H9 (cell line): Measurements from ENCODE around the gene HERC3. TPM values are rescaled to one million over a fixed set of nuclear protein-coding genes. Genes with fewer than 3 reads are reported as not detected.

Experiments
- DNase-seq: peaks from one replicate; pipeline ENCODE4 v3.0.0-alpha.2; 2017
- H2AFZ ChIP-seq: one replicate; pipeline ENCODE4 v1.6.1; 2013; ENCODE audit warnings: mild to moderate bottlenecking, low read length, control low read depth, moderate library complexity
- H2AK5ac ChIP-seq: 2 replicates; pipeline ENCODE4 v1.6.1; 2013; ENCODE audit warnings: low read length, control low read depth, mixed read lengths; ENCODE audit not compliant: insufficient read length
- H2BK120ac ChIP-seq: one replicate; pipeline ENCODE4 v1.6.1; 2013; ENCODE audit warnings: low read depth, mild to moderate bottlenecking, low read length, control low read depth, inconsistent platforms; ENCODE audit not compliant: poor library complexity, severe bottlenecking
- H2BK12ac ChIP-seq: 2 replicates; pipeline ENCODE4 v1.6.1; 2013; ENCODE audit warnings: low read length, control low read depth, mixed read lengths, low read depth; ENCODE audit not compliant: insufficient read length
- H2BK15ac ChIP-seq: 2 replicates; pipeline ENCODE4 v1.6.1; 2013; ENCODE audit warnings: low read depth, low read length, control low read depth
- H2BK20ac ChIP-seq: one replicate; pipeline ENCODE4 v1.6.1; 2013; ENCODE audit warnings: low read depth, mild to moderate bottlenecking, low read length, control low read depth, inconsistent platforms; ENCODE audit not compliant: poor library complexity, severe bottlenecking
- H2BK5ac ChIP-seq: 2 replicates; pipeline ENCODE4 v1.6.1; 2013; ENCODE audit warnings: low read length, control low read depth, mixed read lengths; ENCODE audit not compliant: insufficient read length
- H3K14ac ChIP-seq: 2 replicates; pipeline ENCODE4 v1.6.1; 2013; ENCODE audit warnings: low read length, control low read depth; ENCODE audit not compliant: insufficient read depth
- H3K18ac ChIP-seq: 2 replicates; pipeline ENCODE4 v1.6.1; 2013; ENCODE audit warnings: low read depth, mild to moderate bottlenecking, mixed read lengths, low read length, control low read depth; ENCODE audit not compliant: insufficient read length
- H3K23ac ChIP-seq: 2 replicates; pipeline ENCODE4 v1.6.1; 2013; ENCODE audit warnings: low read length, control low read depth, mixed read lengths, low read depth; ENCODE audit not compliant: insufficient read length
- H3K23me2 ChIP-seq: 2 replicates; pipeline ENCODE4 v1.6.1; 2013; ENCODE audit warnings: low read depth, mild to moderate bottlenecking, mixed read lengths, low read length, control low read depth; ENCODE audit not compliant: insufficient read length, poor library complexity, severe bottlenecking
- H3K27ac ChIP-seq: 2 replicates; pipeline ENCODE4 v1.5.1; 2013; ENCODE audit warnings: low read length, control low read depth, mixed read lengths, low read depth; ENCODE audit not compliant: insufficient read length
- H3K27me3 ChIP-seq: 2 replicates; pipeline ENCODE4 v1.6.1; 2013; ENCODE audit warnings: low read length, control low read depth, inconsistent platforms; ENCODE audit not compliant: insufficient read depth
- H3K4ac ChIP-seq: 2 replicates; pipeline ENCODE4 v1.6.1; 2013; ENCODE audit warnings: low read depth, mild to moderate bottlenecking, control low read depth, inconsistent platforms, low read length, moderate library complexity
- H3K4me1 ChIP-seq: 2 replicates; pipeline ENCODE4 v1.6.1; 2013; ENCODE audit warnings: low read length, control low read depth, inconsistent platforms; ENCODE audit not compliant: insufficient read depth
- H3K4me2 ChIP-seq: 2 replicates; pipeline ENCODE4 v1.6.1; 2013; ENCODE audit warnings: low read length, control low read depth, mixed read lengths; ENCODE audit not compliant: insufficient read length, insufficient read depth
- H3K56ac ChIP-seq: 2 replicates; pipeline ENCODE4 v1.6.1; 2013; ENCODE audit warnings: low read depth, mild to moderate bottlenecking, mixed read lengths, low read length, control low read depth; ENCODE audit not compliant: insufficient read length
- H3K79me1 ChIP-seq: 2 replicates; pipeline ENCODE4 v1.6.1; 2013; ENCODE audit warnings: low read depth, mild to moderate bottlenecking, moderate library complexity, low read length, control low read depth, inconsistent platforms; ENCODE audit not compliant: insufficient read depth, poor library complexity, severe bottlenecking
- H3K79me2 ChIP-seq: 2 replicates; pipeline ENCODE4 v1.6.1; 2013; ENCODE audit warnings: low read length, control low read depth, inconsistent platforms; ENCODE audit not compliant: insufficient read depth
- H3K9ac ChIP-seq: 2 replicates; pipeline ENCODE4 v1.6.1; 2013; ENCODE audit warnings: low read length, control low read depth, mixed read lengths; ENCODE audit not compliant: insufficient read length; ENCODE audit errors: extremely low read depth
- H3K9me3 ChIP-seq: one replicate; pipeline ENCODE4 v1.6.1; 2013; ENCODE audit warnings: low read depth, low read length, inconsistent platforms; ENCODE audit not compliant: control insufficient read depth
- H3T11ph ChIP-seq: one replicate; pipeline ENCODE4 v1.6.1; 2013; ENCODE audit warnings: mild to moderate bottlenecking, low read length, control low read depth, inconsistent platforms
- H4K20me1 ChIP-seq: one replicate; pipeline ENCODE4 v1.6.1; 2013; ENCODE audit not compliant: control insufficient read depth, insufficient read length, insufficient read depth
- H4K5ac ChIP-seq: 2 replicates; pipeline ENCODE4 v1.6.1; 2013; ENCODE audit warnings: low read depth, mild to moderate bottlenecking, mixed read lengths, low read length, control low read depth; ENCODE audit not compliant: insufficient read length
- H4K8ac ChIP-seq: replicated peaks from 2 replicates; pipeline ENCODE4 v1.6.1; 2013; ENCODE audit warnings: low read length, control low read depth, mixed read lengths, low read depth; ENCODE audit not compliant: insufficient read length
- H4K91ac ChIP-seq: 2 replicates; pipeline ENCODE4 v1.6.1; 2013; ENCODE audit warnings: low read depth, mild to moderate bottlenecking, moderate library complexity, mixed read lengths, low read length, control low read depth; ENCODE audit not compliant: insufficient read length
- H3K27ac Mint-ChIP-seq, 3 experiments: 2 replicates in 2 of 3; 3 replicates in 1 of 3; pipeline ENCODE4 v1.8.0; 2020 to 2021; ENCODE audit warnings: mixed read lengths in 3 of 3, mild to moderate bottlenecking in 1 of 3, moderate library complexity in 1 of 3
- H3K27me3 Mint-ChIP-seq: 2 replicates; pipeline ENCODE4 v1.8.0; 2021; ENCODE audit warnings: low read depth, mild to moderate bottlenecking, moderate library complexity, mixed read lengths
- H3K36me3 Mint-ChIP-seq, 3 experiments: 2 replicates in 2 of 3; 3 replicates in 1 of 3; pipeline ENCODE4 v1.8.0; 2020 to 2021; ENCODE audit warnings: low read depth in 3 of 3, mixed read lengths in 3 of 3; ENCODE audit not compliant: insufficient read depth in 1 of 3
- H3K4me1 Mint-ChIP-seq, 2 experiments: 2 replicates each; pipeline ENCODE4 v1.8.0; 2020; ENCODE audit warnings: mixed read lengths in 2 of 2
- H3K4me3 Mint-ChIP-seq, 2 experiments: 2 replicates in 1 of 2; 3 replicates in 1 of 2; pipeline ENCODE4 v1.8.0; 2020 to 2021; ENCODE audit warnings: mild to moderate bottlenecking in 2 of 2, mixed read lengths in 2 of 2, moderate library complexity in 1 of 2
- H3K9me3 Mint-ChIP-seq, 2 experiments: 2 replicates in 1 of 2; 3 replicates in 1 of 2; pipeline ENCODE4 v1.8.0; 2020; ENCODE audit warnings: mild to moderate bottlenecking in 2 of 2, mixed read lengths in 2 of 2, moderate library complexity in 1 of 2
- WGBS: extraction: QIAGEN DNeasy Blood & Tissue Kit; methylation state at CpG from one replicate; pipeline ENCODE4 v1.1.7; 2013; ENCODE audit warnings: missing lambda C conversion rate, low lambda C conversion rate, mixed read lengths; ENCODE audit not compliant: insufficient read length; ENCODE audit errors: extremely low coverage; 5-methylcytosine and 5-hydroxymethylcytosine counted together
- total RNA-seq: library from RNA; stranded (reverse); gene quantifications from 2 replicates; pipeline ENCODE4 v1.2.1, GENCODE V29; 2021
- TF ChIP-seq, protein P1 (sequence below): fragments of 200-600 bp; sonication (generic); conservative IDR thresholded peaks from 3 replicates; pipeline ENCODE4 v1.8.0; 2021; ENCODE audit warnings: antibody characterized with exemption, mild to moderate bottlenecking

HERC3 gene
- total RNA-seq, 1 experiment from 2014 or later, result 2.9 TPM

- no peaks in the 10 kb centered on the region for H3K27me3 Mint-ChIP-seq
- no peak overlapping the region for H2AFZ ChIP-seq
- no peak overlapping the region for H3K4me2 ChIP-seq
- no peak overlapping the region for H3K4me3 Mint-ChIP-seq
- no peak overlapping the region for H3K14ac ChIP-seq
- no peaks in the 10 kb centered on the region for H3K4me1 Mint-ChIP-seq
- TF ChIP-seq, protein P1, sequence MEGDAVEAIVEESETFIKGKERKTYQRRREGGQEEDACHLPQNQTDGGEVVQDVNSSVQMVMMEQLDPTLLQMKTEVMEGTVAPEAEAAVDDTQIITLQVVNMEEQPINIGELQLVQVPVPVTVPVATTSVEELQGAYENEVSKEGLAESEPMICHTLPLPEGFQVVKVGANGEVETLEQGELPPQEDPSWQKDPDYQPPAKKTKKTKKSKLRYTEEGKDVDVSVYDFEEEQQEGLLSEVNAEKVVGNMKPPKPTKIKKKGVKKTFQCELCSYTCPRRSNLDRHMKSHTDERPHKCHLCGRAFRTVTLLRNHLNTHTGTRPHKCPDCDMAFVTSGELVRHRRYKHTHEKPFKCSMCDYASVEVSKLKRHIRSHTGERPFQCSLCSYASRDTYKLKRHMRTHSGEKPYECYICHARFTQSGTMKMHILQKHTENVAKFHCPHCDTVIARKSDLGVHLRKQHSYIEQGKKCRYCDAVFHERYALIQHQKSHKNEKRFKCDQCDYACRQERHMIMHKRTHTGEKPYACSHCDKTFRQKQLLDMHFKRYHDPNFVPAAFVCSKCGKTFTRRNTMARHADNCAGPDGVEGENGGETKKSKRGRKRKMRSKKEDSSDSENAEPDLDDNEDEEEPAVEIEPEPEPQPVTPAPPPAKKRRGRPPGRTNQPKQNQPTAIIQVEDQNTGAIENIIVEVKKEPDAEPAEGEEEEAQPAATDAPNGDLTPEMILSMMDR, result no peak
- H4K91ac ChIP-seq, result no peak overlapping the region
- no peak for DNase-seq
- H3T11ph ChIP-seq, result no peak overlapping the region
- H3K9me3 Mint-ChIP-seq, result peaks cover 17 to 22% of the 10 kb centered on the region in 2 experiments
- H3K27me3 ChIP-seq, result no peaks in the 10 kb centered on the region
- H3K4ac ChIP-seq, result no peak overlapping the region
- H3K27ac ChIP-seq, result no peak overlapping the region
- no peak overlapping the region for H3K27ac Mint-ChIP-seq
- H3K36me3 Mint-ChIP-seq, result peaks cover 8 to 26% (median 16%) of the 10 kb centered on the region in 3 experiments
- no peak overlapping the region for H2AK5ac ChIP-seq
- no peaks in the 10 kb centered on the region for H4K20me1 ChIP-seq
- no CpG with 5 or more reads among the region's 1 CpG for WGBS
- H3K79me1 ChIP-seq, result no peaks in the 10 kb centered on the region
- no peaks in the 10 kb centered on the region for H3K23me2 ChIP-seq
- H2BK120ac ChIP-seq, result no peak overlapping the region
- H4K8ac ChIP-seq, result no peak overlapping the region
- no peaks in the 10 kb centered on the region for H3K9me3 ChIP-seq
- no peak overlapping the region for H3K18ac ChIP-seq
- H4K5ac ChIP-seq, result no peak overlapping the region
- no peaks in the 10 kb centered on the region for H3K79me2 ChIP-seq
- no peak overlapping the region for H3K56ac ChIP-seq
- H2BK5ac ChIP-seq, result no peak overlapping the region
- no peaks in the 10 kb centered on the region for H3K4me1 ChIP-seq
- H2BK20ac ChIP-seq, result no peak overlapping the region
- no peak overlapping the region for H3K23ac ChIP-seq
- H2BK12ac ChIP-seq, result no peak overlapping the region
- H3K9ac ChIP-seq, result no peak overlapping the region
- H2BK15ac ChIP-seq, result no peak overlapping the region
Measured at GRCh38 chr4:88713782-88714181, 121.5 kb downstream of the HERC3 start.
